Measurements from ENCODE around the gene PRKAR2A.

DNA sequence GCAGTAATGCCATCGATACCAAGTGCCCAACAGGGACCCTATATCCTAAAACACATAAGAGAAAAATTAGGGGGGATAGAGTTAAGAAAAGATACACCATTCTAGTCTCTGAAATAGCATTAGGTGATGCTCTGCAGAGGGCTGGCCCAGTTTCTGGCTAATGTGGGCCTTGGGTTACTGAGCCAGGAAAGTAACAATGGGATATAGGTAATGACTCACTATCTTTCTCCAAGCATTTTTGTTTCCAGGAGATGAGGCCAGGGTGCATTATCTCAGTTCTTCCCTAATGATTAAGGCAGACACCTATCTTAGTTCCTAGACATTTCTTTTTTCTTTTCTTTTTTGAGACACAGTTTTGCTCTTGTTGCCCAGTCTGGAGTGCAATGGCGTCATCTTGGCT is 50.0 kb downstream of the PRKAR2A start:
- TF ChIP-seq POLR2A (IDR thresholded peaks at IDR 0.05) (no peak), EP300 (IDR thresholded peaks at IDR 0.05) (no peak)
- TF ChIP-seq, protein P1, sequence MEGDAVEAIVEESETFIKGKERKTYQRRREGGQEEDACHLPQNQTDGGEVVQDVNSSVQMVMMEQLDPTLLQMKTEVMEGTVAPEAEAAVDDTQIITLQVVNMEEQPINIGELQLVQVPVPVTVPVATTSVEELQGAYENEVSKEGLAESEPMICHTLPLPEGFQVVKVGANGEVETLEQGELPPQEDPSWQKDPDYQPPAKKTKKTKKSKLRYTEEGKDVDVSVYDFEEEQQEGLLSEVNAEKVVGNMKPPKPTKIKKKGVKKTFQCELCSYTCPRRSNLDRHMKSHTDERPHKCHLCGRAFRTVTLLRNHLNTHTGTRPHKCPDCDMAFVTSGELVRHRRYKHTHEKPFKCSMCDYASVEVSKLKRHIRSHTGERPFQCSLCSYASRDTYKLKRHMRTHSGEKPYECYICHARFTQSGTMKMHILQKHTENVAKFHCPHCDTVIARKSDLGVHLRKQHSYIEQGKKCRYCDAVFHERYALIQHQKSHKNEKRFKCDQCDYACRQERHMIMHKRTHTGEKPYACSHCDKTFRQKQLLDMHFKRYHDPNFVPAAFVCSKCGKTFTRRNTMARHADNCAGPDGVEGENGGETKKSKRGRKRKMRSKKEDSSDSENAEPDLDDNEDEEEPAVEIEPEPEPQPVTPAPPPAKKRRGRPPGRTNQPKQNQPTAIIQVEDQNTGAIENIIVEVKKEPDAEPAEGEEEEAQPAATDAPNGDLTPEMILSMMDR (IDR thresholded peaks at IDR 0.05) = no peak

Data from upper lobe of left lung (tissue), 4 donors.